Smooth muscle cell (in vitro differentiated cells): ENCODE data around the gene KRTAP5-3. TPM values are rescaled to one million over a fixed set of nuclear protein-coding genes. Genes with fewer than 3 reads are reported as not detected.

Source experiments
- DNase-seq: peaks from one replicate; lab custom pipeline; 2025; ENCODE audit not compliant: unreplicated experiment; lab: John Stamatoyannopoulos, UW
- H2AFZ ChIP-seq: fragments of 200-600 bp; sonication (generic); 2 replicates; pipeline ENCODE4 v1.6.0; 2016; ENCODE audit warnings: antibody characterized with exemption, low read depth, mild to moderate bottlenecking
- H3F3A ChIP-seq: fragments of 200-600 bp; sonication (generic); 2 replicates; pipeline ENCODE4 v1.6.0; 2017; ENCODE audit warnings: antibody characterized with exemption, low read depth
- H3K27ac ChIP-seq: fragments of 200-600 bp; sonication (generic); 2 replicates; pipeline ENCODE4 v1.5.1; 2016; ENCODE audit warnings: low read depth, mild to moderate bottlenecking
- H3K27me3 ChIP-seq: fragments of 200-600 bp; sonication (generic); 2 replicates; pipeline ENCODE4 v1.6.1; 2016; ENCODE audit warnings: low read depth, mild to moderate bottlenecking
- H3K36me3 ChIP-seq: fragments of 200-600 bp; sonication (generic); 2 replicates; pipeline ENCODE4 v1.5.1; 2016; ENCODE audit warnings: low read depth
- H3K4me1 ChIP-seq: fragments of 200-600 bp; sonication (generic); 2 replicates; pipeline ENCODE4 v1.5.1; 2016; ENCODE audit warnings: low read depth
- H3K4me2 ChIP-seq: fragments of 200-600 bp; sonication (generic); 2 replicates; pipeline ENCODE4 v1.6.0; 2016; ENCODE audit warnings: mild to moderate bottlenecking
- H3K4me3 ChIP-seq: fragments of 200-600 bp; sonication (generic); 2 replicates; pipeline ENCODE4 v1.5.1; 2016; ENCODE audit warnings: mild to moderate bottlenecking
- H3K79me2 ChIP-seq: fragments of 200-600 bp; sonication (generic); 2 replicates; pipeline ENCODE4 v1.6.0; 2016; ENCODE audit warnings: low read depth, mild to moderate bottlenecking
- H3K9ac ChIP-seq: fragments of 200-600 bp; sonication (generic); 2 replicates; pipeline ENCODE4 v1.6.0; 2016; ENCODE audit warnings: low read depth
- H3K9me3 ChIP-seq: fragments of 200-600 bp; sonication (generic); replicated peaks from 2 replicates; pipeline ENCODE4 v1.5.1; 2016; ENCODE audit warnings: low read depth
- H4K20me1 ChIP-seq: fragments of 200-600 bp; sonication (generic); 2 replicates; pipeline ENCODE4 v1.6.0; 2016; ENCODE audit warnings: low read depth
- WGBS: methylation state at CpG from one replicate; pipeline ENCODE4 v1.1.7; 2016; ENCODE audit warnings: low lambda C conversion rate; 5-methylcytosine and 5-hydroxymethylcytosine counted together
- polyA plus RNA-seq: library from polyadenylated mRNA; unstranded; fragments of >200 nt; fragmentation: Nextera tagmentation; extraction: Ambion mirVana; gene quantifications from 2 replicates; pipeline ENCODE4 v1.2.1, GENCODE V29; 2016
- total RNA-seq: library from RNA; depleted of rRNA; stranded (reverse); fragments of >200 nt; gene quantifications from 2 replicates; pipeline ENCODE4 v1.2.3, GENCODE V29; 2014
- TF ChIP-seq, protein P1 (sequence below): fragments of 200-600 bp; sonication (generic); IDR thresholded peaks from 2 replicates; pipeline ENCODE4 v1.5.1; 2017; ENCODE audit warnings: borderline replicate concordance, mild to moderate bottlenecking, antibody characterized with exemption; ENCODE audit not compliant: insufficient read depth, poor library complexity, severe bottlenecking

Gene KRTAP5-3
- total and polyA plus RNA-seq, 2 experiments from 2014 or later = not detected

GRCh38 chr11:1639102-1639620 is 30.9 kb upstream of the KRTAP5-3 start:
- H2AFZ ChIP-seq = no peak overlapping the region

DNA sequence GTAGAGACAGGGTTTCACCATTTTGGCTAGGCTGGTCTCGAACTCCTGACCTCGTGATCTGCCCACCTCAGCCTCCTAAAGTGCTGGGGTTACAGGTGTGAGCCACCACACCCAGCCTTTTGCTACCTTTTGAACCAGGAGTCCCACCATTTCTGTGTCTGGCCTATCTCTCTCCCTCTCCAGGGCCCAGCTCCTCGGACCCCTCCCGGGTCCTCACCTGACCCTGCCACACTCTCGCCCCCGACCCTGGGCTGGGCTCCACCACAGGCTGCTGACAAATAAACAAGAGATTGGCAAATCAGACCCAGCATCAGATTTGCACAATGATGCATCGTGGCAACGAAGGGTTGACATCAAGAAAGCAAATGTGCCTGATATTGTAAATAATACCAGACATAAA is 30.1 kb upstream of the KRTAP5-3 start:
- H3K79me2 ChIP-seq = no peaks in the 10 kb centered on the region
- no peaks in the 10 kb centered on the region for H3K4me1 ChIP-seq
- H3K9ac ChIP-seq = no peak overlapping the region
- H2AFZ ChIP-seq = no peak overlapping the region
- no peak overlapping the region for H3K4me3 ChIP-seq
- TF ChIP-seq, protein P1, sequence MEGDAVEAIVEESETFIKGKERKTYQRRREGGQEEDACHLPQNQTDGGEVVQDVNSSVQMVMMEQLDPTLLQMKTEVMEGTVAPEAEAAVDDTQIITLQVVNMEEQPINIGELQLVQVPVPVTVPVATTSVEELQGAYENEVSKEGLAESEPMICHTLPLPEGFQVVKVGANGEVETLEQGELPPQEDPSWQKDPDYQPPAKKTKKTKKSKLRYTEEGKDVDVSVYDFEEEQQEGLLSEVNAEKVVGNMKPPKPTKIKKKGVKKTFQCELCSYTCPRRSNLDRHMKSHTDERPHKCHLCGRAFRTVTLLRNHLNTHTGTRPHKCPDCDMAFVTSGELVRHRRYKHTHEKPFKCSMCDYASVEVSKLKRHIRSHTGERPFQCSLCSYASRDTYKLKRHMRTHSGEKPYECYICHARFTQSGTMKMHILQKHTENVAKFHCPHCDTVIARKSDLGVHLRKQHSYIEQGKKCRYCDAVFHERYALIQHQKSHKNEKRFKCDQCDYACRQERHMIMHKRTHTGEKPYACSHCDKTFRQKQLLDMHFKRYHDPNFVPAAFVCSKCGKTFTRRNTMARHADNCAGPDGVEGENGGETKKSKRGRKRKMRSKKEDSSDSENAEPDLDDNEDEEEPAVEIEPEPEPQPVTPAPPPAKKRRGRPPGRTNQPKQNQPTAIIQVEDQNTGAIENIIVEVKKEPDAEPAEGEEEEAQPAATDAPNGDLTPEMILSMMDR = no peak
- peaks cover 5% of the 10 kb centered on the region for H3K27me3 ChIP-seq
- no peak overlapping the region for H3K27ac ChIP-seq
- no peak for DNase-seq
- H3K36me3 ChIP-seq = no peaks in the 10 kb centered on the region
- 89% methylated on average over 8 of the region's 8 CpGs for WGBS
- H4K20me1 ChIP-seq = no peaks in the 10 kb centered on the region
- no peaks in the 10 kb centered on the region for H3F3A ChIP-seq
- H3K9me3 ChIP-seq = no peaks in the 10 kb centered on the region
- no peak overlapping the region for H3K4me2 ChIP-seq

More at GRCh38 chr11:1639102-1639620, 30.9 kb upstream of the KRTAP5-3 start:
- H3K4me1 ChIP-seq = no peaks in the 10 kb centered on the region
- H3K9me3 ChIP-seq = no peaks in the 10 kb centered on the region
- no peaks in the 10 kb centered on the region for H3K79me2 ChIP-seq
- no peak overlapping the region for H3K4me3 ChIP-seq
- 88% methylated on average over 18 of the region's 18 CpGs for WGBS
- DNase-seq = no peak
- no peaks in the 10 kb centered on the region for H4K20me1 ChIP-seq
- no peak overlapping the region for H3K9ac ChIP-seq
- H3K36me3 ChIP-seq = no peaks in the 10 kb centered on the region
- H3F3A ChIP-seq = no peaks in the 10 kb centered on the region
- peaks cover 5% of the 10 kb centered on the region for H3K27me3 ChIP-seq
- TF ChIP-seq, protein P1 = no peak
- H3K27ac ChIP-seq = no peak overlapping the region
- no peak overlapping the region for H3K4me2 ChIP-seq

- peaks cover 6% of the 10 kb centered on the region for H3K27me3 ChIP-seq
- no peak overlapping the region for H2AFZ ChIP-seq
- no peaks in the 10 kb centered on the region for H3K4me1 ChIP-seq
- no peak overlapping the region for H3K27ac ChIP-seq
- WGBS = 82% methylated on average over 2 of the region's 2 CpGs
- no peaks in the 10 kb centered on the region for H3K79me2 ChIP-seq
- DNase-seq = no peak
- TF ChIP-seq, protein P1 = no peak
- H3K9me3 ChIP-seq = no peaks in the 10 kb centered on the region
- H3K36me3 ChIP-seq = no peaks in the 10 kb centered on the region
- no peaks in the 10 kb centered on the region for H3F3A ChIP-seq
- H3K4me3 ChIP-seq = no peak overlapping the region
- H3K4me2 ChIP-seq = no peak overlapping the region
- H3K9ac ChIP-seq = no peak overlapping the region
- no peaks in the 10 kb centered on the region for H4K20me1 ChIP-seq
These were observed 29.4 kb upstream of the KRTAP5-3 start for GRCh38 chr11:1637628-1638027.

DNA sequence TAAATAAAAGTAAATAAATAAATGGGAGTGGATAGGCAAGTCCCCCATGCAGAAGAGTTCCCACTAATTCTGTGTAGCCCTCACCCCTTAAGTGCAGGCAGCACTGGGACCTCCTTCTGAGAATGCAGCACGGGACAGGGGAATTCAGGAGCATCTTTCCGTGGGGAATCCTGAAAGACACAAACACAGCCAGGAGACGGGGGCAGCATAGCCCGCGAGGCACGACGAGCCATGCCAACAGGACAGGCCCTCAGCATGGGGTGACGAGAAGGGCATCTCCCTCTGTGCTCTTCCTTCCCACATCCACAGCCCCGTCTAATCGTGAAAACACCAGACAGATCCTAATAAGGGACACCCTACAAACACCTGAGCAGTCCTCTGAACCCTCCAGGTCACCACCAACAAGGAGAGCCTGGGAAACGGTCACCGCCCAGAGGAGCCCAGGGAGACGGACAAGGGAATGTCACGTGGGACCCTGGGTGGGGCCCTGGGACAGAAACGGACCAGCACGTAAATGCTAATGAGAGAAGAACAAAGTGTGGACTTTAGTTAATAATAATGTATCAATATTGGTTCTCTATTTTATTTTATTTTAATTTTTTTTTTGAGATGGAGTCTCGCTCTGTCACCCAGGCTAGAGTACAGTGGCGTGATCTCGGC is 28.2 kb upstream of the KRTAP5-3 start:
- H3K9ac ChIP-seq = no peak overlapping the region
- H3K36me3 ChIP-seq = no peaks in the 10 kb centered on the region
- H2AFZ ChIP-seq = no peak overlapping the region
- no peak overlapping the region for H3K4me2 ChIP-seq
- H3K27me3 ChIP-seq = peaks cover 19% of the 10 kb centered on the region
- H3K79me2 ChIP-seq = no peaks in the 10 kb centered on the region
- no peaks in the 10 kb centered on the region for H3F3A ChIP-seq
- WGBS = 86% methylated on average over 16 of the region's 19 CpGs
- H3K27ac ChIP-seq = no peak overlapping the region
- TF ChIP-seq, protein P1 = no peak
- H4K20me1 ChIP-seq = no peaks in the 10 kb centered on the region
- no peaks in the 10 kb centered on the region for H3K9me3 ChIP-seq
- H3K4me1 ChIP-seq = no peaks in the 10 kb centered on the region
- no peak for DNase-seq
- H3K4me3 ChIP-seq = no peak overlapping the region
